GM19372 (cell line): Measurements from ENCODE around the gene KCNK15.
"Not testable (repeated sequence)": the region's sequence is repeated elsewhere in the genome, so short reads cannot be mapped to it uniquely, and the experiment has no call there.

Source experiments
- ATAC-seq: cut with Tn5 transposase; IDR thresholded peaks from one replicate; pipeline ENCODE4 v1.9.1; 2021; ENCODE audit warnings: mild to moderate bottlenecking, low read depth, moderate library complexity; ENCODE audit not compliant: unreplicated experiment

Gene KCNK15

GRCh38 chr20:44754554-44754953 lies 8.9 kb downstream of the KCNK15 start:
- ATAC-seq, result no peak

DNA sequence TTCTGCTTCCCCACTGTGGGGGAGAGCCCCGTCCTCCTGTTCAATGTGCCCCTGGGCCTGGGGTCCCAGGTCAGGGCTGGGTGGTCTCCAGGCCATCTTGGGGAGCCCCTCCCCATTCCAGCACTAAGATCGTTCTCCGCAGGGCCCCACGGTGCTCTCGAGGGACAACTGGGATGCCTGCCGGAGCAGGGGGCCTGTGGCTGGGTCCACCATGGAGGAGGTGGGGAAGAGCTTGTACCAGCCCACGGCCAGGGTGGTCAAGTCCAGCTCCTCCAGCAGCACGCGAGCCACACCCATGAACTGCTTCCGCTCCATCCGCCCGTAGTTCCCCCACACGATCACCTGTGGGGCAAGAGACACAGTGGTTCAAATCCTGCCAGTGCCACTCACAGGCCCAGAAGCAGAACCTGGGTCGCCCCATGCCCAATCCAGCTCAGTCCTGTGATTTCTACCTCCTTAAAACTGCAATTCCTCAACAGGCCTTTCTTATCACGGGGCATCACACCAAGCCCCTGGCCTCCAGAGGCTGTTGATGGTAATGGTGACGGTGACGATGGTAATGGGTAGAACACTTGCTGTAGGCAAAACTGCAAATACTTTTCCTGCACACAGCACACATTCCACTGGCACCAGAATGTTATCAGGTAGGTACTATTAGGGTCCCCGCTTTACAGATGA lies 10.5 kb downstream of the KCNK15 start:
- ATAC-seq, result no peak

GRCh38 chr20:44756956-44757355 lies 11.3 kb downstream of the KCNK15 start:
- no peak for ATAC-seq

DNA sequence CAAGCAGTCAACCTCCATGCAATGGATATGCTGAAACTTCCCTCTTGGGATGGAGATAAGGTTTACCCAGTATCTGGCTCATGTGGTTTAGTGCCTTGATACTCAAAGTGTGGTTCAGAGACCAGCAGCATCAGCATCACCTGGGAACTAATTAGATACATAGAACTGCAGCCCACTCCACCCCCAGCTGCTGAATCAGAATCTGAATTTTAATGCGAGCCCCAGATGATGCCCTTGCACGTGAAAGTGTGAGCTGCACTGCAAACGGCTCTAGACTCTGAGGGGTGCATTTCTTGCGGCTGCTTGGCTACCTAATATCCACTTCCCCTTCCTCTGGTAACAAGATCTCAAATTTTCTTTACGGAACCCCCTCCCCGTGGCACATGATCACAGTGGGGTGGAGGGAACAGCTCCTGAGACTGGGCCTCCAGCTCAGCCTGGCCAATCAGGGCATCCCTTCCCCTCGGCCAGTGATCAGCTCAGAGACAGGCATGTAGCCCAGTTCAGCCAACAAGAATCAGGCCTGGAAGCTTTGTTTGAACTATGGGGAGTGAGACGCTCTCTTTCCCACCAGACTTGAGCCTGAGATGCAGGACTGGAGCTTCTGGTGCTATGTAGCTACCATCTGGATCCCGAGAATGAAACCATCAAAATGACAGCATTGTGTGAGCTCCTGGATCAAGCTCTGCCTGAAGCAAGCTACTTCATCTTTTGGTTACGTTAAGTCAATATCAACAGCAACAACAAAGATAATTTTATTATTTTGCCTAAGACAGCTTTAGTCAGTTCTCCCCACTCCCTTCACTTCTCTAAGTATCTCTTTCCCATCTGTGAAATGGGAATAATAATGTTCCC lies 12.8 kb downstream of the KCNK15 start:
- no peak for ATAC-seq

DNA sequence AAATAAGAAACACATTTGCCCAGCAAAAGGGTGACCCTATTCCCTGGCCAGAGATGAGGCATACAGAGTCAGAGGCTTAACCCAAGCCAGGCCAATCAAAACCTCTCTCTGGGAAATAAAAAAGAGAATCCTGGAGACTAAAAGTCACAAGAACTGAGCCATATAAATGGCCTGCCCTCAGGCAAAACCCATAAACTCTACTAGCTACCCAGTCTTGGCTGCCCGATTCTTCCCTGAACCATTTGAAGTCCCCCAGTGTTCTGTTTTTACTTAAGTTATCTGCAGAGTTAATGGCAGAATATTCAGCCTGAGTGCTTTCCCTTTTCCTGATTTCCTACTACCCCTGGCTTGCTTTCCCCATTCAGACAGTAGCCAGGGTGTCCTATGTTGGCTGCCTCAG lies 13.9 kb downstream of the KCNK15 start:
- ATAC-seq, result no peak

DNA sequence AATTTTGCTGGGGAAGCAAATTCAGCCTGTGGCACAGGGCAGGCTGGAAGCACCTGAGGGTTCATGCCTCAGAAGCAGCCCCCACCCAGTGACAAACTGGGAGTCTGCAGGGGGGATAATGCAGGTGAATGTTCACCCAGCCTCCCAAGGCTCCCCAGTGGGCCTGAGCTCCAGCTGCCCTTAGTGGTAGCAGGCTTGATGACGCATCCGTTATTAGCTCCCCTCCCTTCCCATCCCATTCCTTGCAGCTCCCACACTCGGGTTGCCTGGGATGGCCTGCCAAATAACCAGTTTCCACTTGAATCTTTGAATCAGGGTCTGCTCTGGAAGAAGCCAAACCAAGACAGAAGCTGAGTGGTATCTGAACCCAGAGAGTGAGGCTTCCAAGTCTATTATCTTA lies 15.8 kb downstream of the KCNK15 start:
- ATAC-seq, result no peak

DNA sequence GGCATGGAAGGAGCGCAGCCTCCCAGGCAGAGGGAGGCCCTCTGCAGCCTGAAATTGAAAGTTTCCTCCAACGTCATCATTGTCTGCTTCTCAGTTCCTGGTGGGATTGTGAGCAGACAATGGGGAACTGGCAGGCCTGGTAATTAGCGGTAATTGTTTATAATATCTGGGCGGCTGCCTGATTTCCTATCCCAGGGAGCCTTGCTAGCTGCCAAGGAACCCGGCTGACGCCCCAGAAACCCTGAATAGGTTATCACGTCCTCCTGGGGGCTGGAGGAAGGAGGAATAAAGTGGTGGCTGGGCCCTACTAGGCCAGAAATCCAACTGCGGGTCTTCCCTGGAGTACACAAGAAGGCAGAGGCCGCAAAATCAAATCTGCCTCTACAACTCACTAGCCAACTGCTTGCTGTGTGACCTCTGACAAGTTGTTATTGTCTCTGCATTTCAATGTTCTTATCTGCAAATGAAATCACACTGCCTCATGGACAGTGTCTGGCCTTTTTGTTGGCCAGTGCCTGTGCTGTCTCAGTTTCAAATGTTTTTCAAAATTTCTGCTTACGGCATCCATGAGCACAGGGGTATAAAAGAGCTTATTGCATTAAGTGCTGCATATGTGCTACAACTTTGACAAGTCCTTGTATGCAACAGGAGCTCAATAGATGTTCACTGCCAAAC lies 16.9 kb downstream of the KCNK15 start:
- no peak for ATAC-seq

DNA sequence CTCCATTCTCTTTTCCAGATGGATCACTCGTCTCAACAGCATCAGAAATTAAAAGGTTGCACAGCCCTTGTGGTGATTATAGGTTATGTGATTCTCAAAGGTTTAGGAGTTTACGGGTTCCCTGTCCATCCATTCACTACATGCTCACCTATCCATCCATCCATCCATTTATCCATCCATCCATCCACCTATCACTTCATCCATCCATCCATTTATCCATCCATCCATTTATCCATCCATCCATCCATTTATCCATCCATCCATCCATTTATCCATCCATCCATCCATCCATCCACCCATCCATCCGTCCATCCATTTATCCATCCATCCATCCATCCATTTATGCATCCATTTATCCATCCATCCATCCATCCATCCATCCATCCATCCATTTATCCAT lies 18.1 kb downstream of the KCNK15 start:
- ATAC-seq, result not testable (repeated sequence)

DNA sequence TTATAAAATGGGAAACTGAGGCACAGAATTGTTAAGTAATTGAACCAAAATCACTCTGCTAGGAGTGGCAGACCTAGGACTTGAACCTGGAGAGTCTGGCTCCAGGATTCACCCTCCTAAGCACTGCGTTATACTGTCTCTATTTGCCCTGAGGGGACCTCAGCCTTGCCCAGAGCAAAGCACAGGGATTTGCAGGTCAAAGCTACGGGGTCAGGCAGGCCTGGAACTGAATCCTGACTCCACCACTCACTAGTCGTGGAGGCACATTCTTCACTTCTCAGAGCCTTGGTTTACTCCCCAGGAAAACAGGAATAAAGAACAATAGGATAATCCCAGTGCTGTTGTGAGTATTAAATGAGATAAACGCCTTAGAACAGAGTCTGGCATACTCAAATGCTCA lies 19.4 kb downstream of the KCNK15 start:
- ATAC-seq, result no peak

DNA sequence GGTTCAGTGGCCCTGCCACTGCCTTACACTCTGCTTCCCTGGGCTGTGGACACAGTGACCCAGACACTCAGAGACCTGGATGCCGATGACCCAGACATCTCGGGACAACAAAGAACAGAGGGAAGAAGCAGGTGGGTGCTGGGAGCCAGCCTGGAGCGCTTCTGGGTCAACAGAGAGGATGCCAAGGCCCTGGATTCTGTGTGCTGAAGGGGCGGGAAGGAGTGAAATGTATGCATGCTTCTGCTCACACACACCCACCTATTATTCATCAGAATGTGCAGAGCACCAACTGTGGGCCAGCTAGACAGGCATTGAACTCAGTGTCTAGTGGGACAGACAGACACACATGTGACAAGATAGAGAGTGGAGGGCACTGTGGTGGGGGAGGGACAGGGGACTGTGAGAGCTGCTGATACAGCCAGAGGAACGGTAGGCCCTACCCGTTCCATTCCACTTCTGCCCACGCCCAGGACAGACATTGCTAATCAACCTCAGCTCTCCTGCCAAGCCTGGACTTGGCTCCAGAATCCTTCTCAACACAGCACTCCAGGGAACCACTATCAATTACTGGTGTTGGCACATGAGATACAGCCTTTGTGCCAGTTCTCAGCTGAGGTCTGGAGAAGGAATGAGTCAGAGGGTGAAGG lies 20.2 kb downstream of the KCNK15 start:
- ATAC-seq, result no peak

DNA sequence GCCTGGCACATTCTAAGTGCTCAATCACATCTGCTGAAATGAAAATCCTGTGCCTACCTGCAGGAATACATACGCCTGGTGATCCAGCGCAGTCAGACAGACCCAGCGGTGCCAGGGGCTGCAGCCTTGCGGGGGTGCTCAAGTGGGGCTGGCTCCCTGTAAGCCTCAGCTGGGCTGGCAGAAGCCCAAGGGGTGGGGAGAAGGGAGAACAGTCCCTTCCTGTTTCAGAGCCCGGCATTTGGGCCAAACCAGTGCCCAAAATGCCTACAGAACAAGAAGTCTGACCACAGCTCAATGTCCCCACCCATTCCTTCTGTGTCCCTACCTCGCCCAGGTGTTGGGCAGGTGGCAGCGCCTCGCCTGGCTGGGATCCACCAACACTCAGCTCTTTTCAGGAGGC lies 22.6 kb downstream of the KCNK15 start:
- no peak for ATAC-seq

DNA sequence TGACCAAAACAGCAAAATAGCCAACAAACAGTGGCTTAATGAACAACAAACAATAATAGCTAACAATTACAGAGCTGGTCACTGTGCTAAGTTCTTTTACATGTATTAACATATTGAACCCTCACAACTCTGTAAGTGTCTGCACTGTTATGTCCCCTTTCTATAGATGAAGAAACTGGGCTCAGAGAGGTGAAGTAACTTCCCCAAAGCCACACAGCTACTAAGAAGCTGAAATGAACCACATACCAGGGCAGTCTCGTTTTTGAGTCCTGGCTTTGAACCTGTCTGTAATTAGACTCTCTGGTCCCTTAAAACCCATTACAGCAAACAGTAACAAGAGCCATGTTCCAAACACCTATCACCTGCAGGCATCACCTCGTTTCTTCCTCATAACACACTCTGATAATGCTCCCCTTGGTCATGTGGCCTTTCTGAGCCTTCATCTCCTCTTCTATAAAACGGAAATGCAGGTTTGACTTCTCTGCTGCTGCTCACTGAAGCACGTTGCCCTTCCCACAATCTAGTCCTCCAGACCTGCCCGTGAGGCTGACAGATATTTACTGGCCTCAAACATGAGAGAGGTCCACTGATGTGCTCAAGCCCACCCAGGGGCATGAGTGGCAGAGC lies 23.3 kb downstream of the KCNK15 start:
- ATAC-seq, result no peak

DNA sequence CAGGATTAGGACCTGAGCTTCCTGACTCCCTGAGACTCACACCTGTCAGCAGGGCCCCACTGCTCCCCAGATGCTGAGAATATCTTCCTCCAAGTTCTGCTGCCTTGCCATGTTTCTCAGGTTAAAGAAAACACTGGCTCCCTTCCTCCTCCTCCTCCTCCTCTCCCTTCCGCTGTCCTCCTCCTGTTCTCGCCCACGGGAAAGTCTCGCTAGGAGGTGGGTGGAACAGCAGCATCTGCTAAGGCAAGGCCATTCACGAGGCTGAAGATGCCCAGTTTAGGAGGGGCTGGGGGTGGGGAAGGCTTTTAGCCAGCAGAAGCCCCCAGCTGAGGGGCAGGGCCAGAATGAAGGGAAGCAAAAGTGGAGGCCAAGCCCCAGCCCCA lies 23.8 kb downstream of the KCNK15 start:
- ATAC-seq, result no peak

DNA sequence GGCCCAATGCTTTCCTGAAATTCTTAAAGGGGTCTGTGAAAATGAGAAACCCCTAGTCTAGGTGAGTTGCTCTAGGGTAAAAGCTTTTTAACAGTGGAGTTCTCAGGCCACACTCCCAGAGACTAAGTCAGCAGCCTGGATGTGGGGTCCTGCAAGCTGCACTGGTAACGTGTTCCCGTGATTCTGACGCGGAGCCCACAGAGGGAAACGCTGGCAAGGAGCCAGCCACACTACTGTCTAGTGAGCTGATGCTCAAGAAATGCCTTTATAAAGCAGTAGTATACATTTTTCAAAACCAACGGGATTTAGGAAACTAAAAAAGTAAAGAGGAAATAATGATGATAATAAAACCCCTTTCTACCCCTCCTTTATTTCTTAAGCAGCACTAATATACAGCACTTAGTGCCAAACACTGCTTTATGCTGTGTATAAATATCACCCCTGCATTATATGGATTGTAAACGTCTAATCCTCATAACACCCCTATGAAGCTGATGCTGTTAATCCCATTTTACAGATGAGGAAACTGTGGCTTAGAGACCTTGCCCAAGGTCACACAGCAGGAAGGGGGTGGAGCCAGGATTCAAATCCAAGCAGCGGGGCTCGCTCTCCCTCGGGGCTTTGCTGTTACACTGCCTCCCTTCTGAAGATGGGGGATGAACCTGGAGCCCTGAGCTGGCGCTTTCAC lies 25.0 kb downstream of the KCNK15 start:
- no peak for ATAC-seq

- ATAC-seq, result no peak
Measured at GRCh38 chr20:44771172-44771535, 25.5 kb downstream of the KCNK15 start.

DNA sequence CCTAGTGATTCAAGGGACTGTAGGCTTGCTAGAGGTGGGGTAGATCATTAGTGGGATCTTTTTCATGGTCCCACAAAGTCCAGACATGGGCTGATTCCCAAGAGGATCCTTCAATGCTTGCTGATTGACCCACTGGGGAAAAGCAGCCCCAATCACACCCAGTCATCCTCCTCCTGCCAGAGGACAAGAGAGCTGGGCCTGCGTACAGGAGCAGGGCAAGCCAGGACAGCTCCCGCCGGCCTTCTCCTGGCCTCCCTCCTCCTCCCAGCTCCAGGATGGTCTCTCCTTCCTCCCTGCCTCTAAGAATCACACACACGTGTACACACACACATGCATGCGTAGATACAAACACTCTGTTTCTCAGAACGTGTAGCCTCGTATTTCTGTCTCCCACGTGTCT lies 27.0 kb downstream of the KCNK15 start:
- ATAC-seq, result no peak

GRCh38 chr20:44773070-44773829 lies 27.6 kb downstream of the KCNK15 start:
- no peak for ATAC-seq

DNA sequence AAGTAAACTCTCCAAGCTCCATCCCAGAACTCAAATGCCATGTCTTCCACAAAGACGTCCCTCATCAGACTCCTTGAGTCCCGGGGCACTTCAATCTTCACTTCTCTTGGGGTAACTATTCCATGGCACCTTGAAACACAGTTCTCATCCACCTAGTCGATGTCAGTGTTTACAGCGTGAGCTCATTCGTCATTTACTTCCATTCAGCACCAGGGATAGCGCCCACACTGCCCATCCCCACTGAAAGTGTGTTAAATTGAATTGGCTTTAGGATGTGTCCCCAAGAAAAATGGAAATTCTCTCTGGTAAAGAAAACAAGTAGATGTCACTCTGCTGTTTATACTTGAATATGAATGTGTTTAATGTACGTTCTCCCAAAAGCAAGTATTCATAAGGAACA lies 31.3 kb downstream of the KCNK15 start:
- ATAC-seq, result no peak

DNA sequence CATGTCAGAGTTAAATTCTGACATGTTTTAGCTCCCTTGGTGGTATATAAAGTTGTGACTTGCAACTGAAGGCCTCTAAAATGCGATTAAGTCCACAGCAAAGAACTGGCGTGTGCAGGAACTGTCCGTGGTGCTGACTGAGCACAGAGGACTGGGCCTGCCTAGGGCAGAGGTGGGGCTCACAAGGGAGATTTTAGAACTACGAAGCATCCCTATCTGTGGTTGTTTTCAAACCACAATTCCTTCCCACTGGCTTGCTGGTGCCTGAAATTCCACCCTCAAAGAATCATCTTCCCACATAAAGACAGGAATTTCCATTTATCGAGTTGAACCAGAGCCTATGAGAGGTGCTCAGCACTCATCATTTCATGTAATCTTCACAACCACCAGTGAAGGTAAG lies 34.6 kb downstream of the KCNK15 start:
- ATAC-seq, result no peak
